AG04449 (cell line): ENCODE data around the gene CYP4F22.
"Not testable (repeated sequence)": the region's sequence is repeated elsewhere in the genome, so short reads cannot be mapped to it uniquely, and the experiment has no call there.

Experiments used
- CTCF ChIA-PET: fragments of 350-600 bp; formaldehyde crosslinking; extraction: SDS; loops from one replicate; lab custom pipeline; 2021; ENCODE audit warnings: antibody characterized with exemption; lab: Yijun Ruan, JAX
- POLR2A ChIA-PET: fragments of 400-600, 350-600 bp; formaldehyde crosslinking; extraction: SDS; loops from one replicate; lab custom pipeline; 2020; ENCODE audit warnings: antibody characterized with exemption, inconsistent platforms; lab: Yijun Ruan, JAX
- DNase-seq: peaks from one replicate; pipeline ENCODE4 v3.0.0-alpha.2; 2010; ENCODE audit warnings: low read depth, low spot score
- H3K4me3 ChIP-seq: 2 replicates; pipeline ENCODE4 v1.5.1; 2011; ENCODE audit warnings: low read depth, mild to moderate bottlenecking, control low read depth, low read length
- CTCF ChIP-seq: IDR thresholded peaks from one replicate; pipeline ENCODE4 v1.5.1; 2011; ENCODE audit warnings: mild to moderate bottlenecking, moderate library complexity, low read length, control low read depth, inconsistent platforms; ENCODE audit not compliant: insufficient read depth; ENCODE audit errors: missing control alignments

Gene CYP4F22

GRCh38 chr19:15507068-15508034 lies 974 bp upstream of the CYP4F22 start:
- TF ChIP-seq CTCF = no peak
- no peak overlapping the region for H3K4me3 ChIP-seq
- CTCF ChIA-PET = no interaction called here
- POLR2A ChIA-PET = no interaction called here
- DNase-seq = no peak

GRCh38 chr19:15511671-15512424 lies 3.5 kb downstream of the CYP4F22 start:
- DNase-seq = no peak
- no peak for TF ChIP-seq CTCF
- no peak overlapping the region for H3K4me3 ChIP-seq
- ChIA-PET CTCF (interaction anchor here (1.4 kb wide), 1 partner anchor 44 kb away, joined by 6 read pairs; no protein-coding TSS in a partner anchor), POLR2A (no interaction called here)

DNA sequence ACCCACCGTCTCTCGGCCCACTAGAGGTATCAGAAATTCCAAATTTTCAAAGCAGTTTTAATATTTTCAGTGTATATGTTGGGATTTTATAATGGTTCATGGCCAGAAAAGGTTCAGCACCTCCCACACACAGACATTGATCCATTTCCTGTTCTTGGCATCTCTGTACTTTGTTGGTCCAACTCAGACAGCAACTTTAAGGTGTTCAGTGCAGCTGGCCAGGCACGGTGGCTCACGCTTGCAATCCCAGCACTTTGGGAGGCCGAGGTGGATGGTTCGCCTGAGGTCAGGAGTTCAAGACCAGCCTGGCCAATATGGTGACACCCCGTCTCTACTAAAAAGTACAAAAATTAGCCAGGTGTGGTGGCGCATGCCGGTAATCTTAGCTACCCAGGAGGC lies 6.9 kb downstream of the CYP4F22 start:
- H3K4me3 ChIP-seq, CTCF ChIA-PET, DNase-seq, POLR2A ChIA-PET: not testable (repeated sequence)

DNA sequence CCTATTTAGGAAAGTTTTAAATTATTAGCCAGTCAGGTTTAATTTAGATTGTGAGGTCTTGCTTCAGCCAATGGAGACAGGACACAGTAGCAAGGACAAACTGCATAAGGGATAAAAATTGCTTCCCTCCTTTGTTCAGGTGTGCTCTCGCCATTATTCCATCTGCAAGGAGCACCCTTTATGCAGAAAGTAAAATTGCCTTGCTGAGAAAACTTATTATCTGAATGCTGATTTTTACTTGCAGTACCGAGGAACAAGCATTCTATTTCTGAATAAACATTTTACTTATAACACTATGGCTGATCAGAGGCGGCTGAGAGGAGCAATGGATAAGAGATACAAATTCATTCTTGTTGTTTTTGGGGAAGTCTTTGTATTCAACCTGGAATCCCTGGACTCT lies 8.0 kb downstream of the CYP4F22 start:
- DNase-seq = no peak
- ChIA-PET POLR2A (no interaction called here), CTCF (no interaction called here)
- TF ChIP-seq CTCF = no peak
- H3K4me3 ChIP-seq = no peak overlapping the region

DNA sequence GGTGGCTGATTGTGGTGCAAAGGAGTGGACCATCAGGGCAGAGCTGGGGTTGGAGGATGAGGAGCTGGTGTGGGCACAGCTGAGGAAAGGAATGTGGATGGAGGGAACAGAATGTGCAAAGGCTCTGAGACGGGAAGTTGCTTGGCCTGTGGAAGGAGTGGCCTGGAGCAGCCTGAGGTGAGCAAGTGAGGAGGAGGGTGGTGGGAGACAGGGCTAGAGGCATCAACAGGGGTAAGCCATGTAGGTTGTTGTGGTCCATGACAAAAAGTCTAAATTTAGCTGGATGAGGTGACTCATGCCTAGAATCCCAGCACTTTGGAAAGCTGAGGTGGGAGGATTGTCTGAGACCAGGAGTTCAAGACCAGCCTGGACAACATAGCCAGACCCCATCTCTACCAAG lies 9.5 kb downstream of the CYP4F22 start:
- TF ChIP-seq CTCF = no peak
- POLR2A ChIA-PET = no interaction called here
- no peak for DNase-seq
- H3K4me3 ChIP-seq = no peak overlapping the region
- CTCF ChIA-PET = interaction anchor here (1.2 kb wide), 1 partner anchor 37 kb away, joined by 3 read pairs; no protein-coding TSS in a partner anchor

- TF ChIP-seq CTCF = no peak
- no peak overlapping the region for H3K4me3 ChIP-seq
- DNase-seq = no peak
- ChIA-PET POLR2A (no interaction called here), CTCF (no interaction called here)
Measured at GRCh38 chr19:15519433-15519976, 11.2 kb downstream of the CYP4F22 start.
